Stimulated activated CD8-positive, alpha-beta memory T cell treated with anti-CD3 and anti-CD28 coated beads, Interleukin-15, amount 100 ng/mL, for 24 hours (primary cell): Measurements from ENCODE around the gene BRSK1.

Experiments used
- DNase-seq: peaks from one replicate; pipeline ENCODE4 v3.0.0-alpha.2; 2020; ENCODE audit warnings: low read depth

BRSK1 gene

DNA sequence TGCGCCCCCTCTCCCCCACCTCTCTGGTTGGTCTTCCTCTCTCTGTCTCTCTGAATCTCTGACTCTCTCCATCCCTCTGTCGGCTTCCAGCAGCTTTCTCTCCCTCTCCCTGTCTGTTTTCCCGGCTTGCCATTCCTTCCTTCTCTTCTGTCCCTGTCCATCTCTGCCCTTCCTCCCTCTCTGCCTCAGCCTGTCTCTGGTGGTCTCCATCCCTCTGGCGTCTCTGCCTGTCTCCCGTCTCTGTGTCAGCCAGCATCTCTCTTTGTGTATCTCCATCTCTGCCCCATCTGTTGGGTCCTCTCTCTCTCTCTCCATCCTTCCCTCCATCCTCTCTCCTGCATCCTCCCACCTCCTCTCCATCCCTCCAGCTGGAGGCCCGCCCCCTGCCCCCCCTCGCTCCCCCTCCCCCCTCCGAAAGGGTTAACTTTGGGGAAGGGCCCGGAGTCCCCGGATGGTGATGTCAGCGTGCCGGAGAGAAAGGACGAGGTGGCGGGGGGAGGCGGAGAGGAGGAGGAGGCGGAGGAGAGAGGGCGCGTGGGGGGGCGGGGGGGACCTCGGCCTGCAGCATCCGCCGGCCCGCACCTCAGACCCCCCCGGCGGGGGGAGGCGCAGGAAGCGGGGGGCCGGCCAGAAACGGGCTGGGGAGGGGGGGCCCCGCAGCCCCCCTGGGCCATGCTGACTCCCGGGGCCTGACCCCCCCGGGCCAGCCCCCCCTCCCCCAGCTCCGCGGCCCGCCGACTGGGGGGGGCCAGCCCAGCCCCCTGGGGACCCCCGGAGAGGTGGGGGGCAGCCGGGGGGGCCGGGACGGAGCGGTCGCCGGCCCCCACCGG lies at the start of gene BRSK1:
BRSK1 (plus strand) TSS at position 450 of the 830 bp plus-strand sequence. CDS start 446 bp downstream, outside the sequence.
- DNase-seq: no peak

GRCh38 chr19:55238030-55238429 lies 45.8 kb upstream of the BRSK1 start:
- DNase-seq: no peak

GRCh38 chr19:55239004-55239403 lies 44.8 kb upstream of the BRSK1 start:
- DNase-seq: no peak

DNA sequence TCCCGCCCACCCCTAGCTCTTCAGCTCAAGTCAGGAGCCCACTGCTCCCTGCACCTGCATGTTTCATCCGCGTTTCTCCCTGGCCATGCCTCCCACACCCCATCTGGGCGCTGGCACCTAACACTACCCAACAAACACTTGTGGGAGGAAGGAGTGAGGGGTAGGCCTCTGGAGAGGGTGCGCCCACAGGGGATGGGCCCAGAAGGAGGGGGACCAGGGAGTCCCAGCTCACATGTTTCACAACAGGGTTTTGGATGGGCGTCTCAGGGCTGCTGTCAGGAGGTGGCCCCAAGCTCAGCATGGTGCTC lies 43.1 kb upstream of the BRSK1 start:
- no peak for DNase-seq

- no peak for DNase-seq
Measured at GRCh38 chr19:55241143-55241934, 42.5 kb upstream of the BRSK1 start.

GRCh38 chr19:55241935-55242464 lies 41.8 kb upstream of the BRSK1 start:
- DNase-seq: no peak

DNA sequence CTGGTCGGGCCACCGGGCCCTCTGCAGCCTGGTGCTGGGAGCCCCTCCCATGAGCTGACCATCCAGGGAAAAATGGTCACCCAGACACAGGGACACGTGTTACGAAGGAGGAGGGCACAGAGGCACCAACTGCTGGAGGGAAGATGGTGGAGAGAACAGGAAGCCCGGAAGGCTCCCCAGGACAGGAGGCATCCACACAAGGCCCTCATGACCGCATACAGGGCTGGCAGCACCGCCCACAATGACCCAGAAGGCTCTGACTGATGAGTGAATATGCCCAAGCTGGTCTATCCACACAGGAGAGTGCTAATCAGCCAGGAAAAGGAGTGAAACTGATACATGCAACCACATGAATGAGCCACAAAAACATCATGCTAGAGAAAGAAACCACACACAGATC lies 41.3 kb upstream of the BRSK1 start:
- no peak for DNase-seq

GRCh38 chr19:55244004-55244680 lies 39.7 kb upstream of the BRSK1 start:
- DNase-seq: no peak

- DNase-seq: no peak
Measured at GRCh38 chr19:55245236-55245904, 38.4 kb upstream of the BRSK1 start.

DNA sequence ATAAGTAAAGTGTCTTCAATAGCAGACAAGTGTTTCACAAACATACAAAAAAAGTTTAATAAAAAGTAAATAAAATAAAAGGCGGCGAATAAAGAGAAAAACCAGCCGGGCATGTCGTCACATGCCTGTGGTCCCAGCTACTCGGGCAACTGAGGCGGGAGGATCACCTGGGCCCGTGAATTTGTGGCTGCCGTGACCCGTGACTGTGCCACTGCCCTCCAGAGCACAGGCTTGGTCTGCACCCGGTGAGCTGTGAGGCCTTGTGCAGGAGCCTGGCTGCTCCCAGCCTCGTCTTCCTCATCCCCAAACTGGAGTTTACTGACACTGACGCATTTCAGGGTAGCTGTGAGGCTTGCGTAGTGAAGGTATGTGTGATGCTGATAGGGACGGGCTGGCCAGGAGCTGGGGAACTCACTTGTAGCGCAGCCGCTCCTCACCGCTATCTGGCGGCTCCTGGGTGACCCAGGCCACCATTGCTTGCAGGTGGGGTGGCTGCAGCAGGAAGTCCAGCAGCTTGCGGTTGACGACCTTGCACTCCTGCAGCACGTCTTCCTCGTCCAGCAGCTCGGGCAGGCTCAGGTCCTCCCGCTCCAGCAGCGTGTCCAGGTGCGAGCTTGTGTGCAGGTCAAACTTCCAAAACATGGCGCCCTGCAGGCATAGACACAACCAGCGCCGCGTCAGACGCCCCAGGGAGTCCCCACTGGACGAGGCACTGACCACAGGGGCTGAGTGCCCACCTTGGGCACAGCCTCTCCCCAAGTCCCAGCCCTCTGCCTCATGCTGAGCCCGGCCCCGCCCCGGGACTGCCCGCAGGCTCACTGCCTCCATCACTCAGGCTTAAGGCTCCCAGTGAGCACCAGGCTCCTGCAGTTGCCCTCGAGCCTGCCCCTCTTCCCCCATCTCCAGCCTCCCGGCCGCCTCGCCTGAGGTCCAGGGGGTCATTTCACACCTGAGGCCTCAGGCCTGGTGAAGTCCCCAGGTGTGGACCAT lies 37.0 kb upstream of the BRSK1 start:
- no peak for DNase-seq

- no peak for DNase-seq
Measured at GRCh38 chr19:55247621-55248099, 36.1 kb upstream of the BRSK1 start.

- DNase-seq: no peak
Measured at GRCh38 chr19:55248166-55248675, 35.6 kb upstream of the BRSK1 start.

DNA sequence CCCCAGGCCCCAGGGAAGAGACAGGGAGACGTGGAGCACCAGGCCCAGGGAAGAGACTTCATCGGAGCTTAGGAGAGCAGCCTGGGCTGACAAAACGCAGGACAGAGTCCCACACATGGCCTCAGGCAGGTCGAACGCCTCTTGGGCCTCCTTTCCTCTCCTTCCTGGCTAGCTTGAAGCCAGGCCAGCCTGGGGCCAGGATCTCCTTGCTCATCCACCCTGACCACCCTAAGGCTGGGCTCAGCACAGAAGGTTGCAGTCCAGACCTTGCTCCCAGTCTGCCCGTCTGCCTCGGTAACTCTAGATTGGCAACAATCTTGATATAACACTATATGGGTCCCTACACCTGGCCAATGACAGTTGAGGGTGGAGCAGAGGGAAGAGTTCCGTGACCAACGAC lies 35.1 kb upstream of the BRSK1 start:
- no peak for DNase-seq

DNA sequence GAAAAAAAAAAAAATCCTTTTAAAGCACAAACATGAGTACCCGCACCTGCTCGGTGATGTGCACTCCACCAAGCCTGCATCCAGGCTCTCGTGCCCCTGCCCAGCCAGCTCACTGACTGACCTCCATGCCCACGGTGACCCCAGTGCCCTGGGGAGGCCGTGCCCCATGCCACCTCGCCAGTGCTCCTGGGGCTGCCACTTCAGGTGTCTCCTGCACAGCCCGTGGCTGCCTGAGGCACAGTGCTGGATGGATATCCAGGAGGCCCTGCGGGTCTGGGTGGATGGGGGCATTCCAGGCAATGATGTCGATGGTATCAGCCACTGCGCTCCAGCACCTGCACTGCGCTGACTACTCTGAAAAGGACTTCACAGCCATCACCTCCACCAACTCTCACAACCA lies 34.0 kb upstream of the BRSK1 start:
- no peak for DNase-seq

- no peak for DNase-seq
Measured at GRCh38 chr19:55250262-55251036, 33.3 kb upstream of the BRSK1 start.

- no peak for DNase-seq
Measured at GRCh38 chr19:55251341-55252081, 32.3 kb upstream of the BRSK1 start.

DNA sequence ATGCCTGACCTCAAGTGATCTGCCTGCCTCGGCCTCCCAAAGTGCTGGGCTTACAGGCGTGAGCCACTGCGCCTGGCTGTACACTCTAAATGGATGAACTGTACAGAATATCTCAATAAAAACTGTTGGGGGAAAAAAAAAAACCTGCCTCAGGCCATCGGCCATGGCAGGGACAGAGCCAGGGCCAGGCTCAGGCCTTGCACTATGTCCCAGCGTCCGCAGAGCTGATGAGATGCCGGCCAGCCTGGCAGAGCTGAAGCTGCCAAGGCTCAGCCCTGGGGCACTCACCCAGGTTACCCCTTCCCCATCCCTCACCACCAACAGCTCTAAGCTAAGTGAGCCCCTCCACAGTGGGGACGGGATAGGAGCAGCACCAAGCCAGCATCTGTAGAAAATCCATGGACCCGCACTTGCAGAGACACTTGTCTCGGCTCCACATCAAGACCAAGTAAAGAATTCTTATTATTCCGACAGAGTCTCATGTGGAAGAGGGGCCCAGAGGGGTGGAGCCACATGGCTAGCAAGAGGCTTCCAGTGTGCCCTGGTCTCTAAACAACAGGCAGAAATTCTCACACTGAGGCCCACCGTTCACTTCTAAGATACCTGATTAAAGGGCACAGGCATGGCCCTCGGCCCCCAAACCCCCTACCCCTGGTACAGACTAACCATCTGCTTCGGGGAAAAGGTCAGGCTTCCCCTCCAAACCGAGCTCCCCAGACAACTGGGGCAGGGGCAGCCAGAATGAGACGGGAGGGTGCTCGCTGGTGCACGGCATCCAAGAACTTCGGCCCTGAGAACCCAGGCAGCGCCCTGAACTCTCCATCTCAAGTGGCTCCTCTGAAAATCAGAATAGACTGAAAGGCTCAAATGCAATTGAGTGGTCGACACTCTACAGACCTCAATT lies 30.8 kb upstream of the BRSK1 start:
- DNase-seq: no peak
